Epidermal melanocyte (primary cell): ENCODE results near the gene HTT.

Experiments
- DNase-seq: peaks from one replicate; pipeline ENCODE4 v3.0.0; 2011; ENCODE audit warnings: low spot score; ENCODE audit not compliant: insufficient read length

Gene HTT

GRCh38 chr4:3074078-3074845 is at the start of gene HTT, which contains the start of gene HTT-AS:
HTT (plus strand) TSS chr4:3074681; CDS start chr4:3074826, 145 bp downstream.
HTT-AS (minus strand) TSS chr4:3074538.
- peak; percentile 78 for DNase-seq

DNA sequence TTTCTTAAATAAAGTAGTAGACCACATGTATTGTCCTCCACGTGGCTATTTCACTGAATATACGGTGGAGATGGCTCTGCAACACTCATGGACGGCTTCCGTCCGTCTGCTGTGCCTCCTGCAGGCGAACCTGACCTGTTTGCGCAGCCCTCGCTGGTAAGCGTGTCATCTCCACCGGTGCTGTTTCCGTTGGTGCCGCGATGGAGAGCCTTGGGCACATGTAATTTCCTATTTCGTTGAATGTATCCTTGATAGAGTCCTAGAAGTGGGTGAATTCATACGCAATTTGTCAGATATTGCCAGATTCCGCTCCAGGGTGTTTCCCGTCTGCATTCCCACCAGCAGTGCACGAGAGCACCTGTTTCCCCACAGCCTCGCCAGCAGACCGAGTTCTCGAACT is 48.6 kb upstream of the HTT start:
- no peak for DNase-seq

- no peak for DNase-seq
Observed at GRCh38 chr4:3026540-3026939, 47.9 kb upstream of the HTT start.

- DNase-seq: no peak
Observed at GRCh38 chr4:3029464-3029863, 45.0 kb upstream of the HTT start.

DNA sequence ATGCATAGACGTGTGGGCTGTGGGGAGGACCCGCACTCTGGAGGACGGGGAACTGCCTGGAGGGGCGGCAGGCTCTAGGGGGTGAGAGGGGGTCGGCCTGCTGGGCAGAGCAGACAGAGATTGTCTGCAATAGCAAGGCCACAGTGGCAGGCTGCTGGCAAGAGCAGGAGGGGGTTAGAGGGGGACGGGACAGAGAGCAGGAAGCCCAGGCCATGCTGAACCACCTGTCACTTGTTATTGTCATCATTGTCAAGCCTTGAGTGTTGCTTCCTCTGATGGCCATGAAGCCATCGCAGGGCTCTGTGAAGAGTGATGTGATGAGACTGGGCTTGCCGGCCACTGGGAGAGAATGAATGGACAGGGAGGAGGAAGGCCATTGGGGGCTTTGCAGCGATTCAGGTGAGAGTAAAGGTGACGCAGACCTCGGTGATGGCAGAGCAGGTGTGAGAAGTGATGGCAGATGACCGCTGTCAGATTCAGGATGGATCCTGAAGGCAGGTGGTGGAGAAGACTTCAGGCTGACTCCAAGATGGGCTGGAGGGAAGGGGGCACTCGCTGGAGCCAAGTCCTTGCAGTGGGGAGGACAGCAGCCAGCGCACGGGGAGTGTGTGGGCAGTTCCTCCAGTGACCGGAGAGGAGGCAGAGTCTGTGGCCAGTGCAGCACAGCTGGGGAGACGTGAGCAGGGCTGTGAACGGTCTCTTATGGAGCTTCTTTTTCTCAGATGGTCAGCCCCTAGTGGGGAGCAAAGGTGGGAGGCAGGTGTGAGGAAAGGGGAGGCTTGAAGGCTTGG is 43.7 kb upstream of the HTT start:
- no peak for DNase-seq

DNA sequence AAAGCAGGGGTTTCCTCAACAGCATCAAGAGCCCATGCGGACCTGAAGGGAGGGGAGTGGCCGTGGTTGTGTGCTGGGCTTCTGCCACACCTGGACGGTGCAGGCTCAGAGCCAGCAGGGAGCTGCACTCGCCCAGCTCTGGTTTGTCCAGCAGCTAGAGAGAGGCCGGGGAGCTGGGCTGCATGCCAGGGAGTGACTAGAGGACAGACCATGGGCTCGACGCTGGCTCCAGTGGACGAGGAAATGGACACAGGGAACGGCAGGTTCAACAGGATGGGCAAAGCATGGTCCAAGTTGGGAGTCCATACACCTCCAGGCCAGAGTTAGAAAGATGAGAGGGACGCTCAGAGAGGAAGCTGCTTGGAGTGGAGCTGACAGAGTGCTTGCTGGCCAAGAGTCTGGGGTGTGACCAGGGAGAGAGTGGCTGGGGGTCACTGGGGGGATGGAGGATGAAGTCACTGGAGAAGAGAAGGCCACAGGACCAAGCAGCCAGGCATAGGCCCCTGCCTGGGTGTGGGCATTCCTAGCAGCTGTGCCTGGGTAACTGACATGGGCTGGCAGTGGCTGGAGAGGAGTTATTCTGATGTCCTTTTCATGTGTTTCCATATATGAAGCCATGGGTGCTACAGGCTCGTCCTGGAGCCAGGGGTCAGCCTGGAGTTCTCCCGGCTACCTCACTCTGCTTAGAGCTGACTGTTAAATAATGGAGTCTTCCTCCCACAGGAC is 43.0 kb upstream of the HTT start:
- DNase-seq: no peak

DNA sequence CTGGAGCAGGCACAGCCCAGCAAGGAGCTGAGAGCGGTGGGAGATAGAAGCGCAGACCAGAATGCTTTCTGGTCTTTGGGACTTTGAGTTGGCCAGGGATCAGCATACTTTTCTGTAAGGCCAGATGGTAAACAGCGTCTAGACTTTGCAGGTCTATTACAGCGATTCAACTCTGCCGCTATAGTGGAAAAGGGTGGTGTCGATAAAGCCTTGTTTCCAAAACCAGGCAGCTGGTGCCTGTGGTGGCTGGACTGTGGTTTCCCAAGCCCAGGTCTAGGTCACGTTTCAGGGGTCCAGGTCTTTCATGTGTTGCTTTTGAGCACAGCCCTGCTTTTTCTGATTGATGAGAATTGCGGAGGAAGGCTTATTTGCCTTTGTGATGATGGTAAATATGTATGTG is 40.2 kb upstream of the HTT start:
- no peak for DNase-seq

- DNase-seq: no peak
Observed at GRCh38 chr4:3035249-3035648, 39.2 kb upstream of the HTT start.

DNA sequence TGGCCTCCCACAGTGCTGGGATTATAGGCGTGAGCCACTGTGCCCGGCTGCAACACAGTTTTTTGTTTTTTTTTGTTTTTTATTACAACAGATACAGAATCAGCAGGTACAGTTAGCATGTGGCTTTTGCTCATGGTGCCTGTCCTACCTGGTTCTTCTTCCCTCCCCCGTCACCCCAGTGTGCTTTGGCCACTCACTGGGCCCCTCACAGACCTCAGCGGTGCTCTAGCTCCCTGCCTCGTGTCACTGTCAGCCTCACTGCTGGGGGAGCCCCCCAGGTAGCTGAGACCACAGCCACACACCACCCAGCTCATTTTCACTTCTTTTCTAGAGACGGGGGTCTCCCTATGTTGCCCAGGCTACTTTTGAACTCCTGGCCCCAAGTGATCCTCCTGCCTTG is 38.8 kb upstream of the HTT start:
- no peak for DNase-seq

GRCh38 chr4:3036131-3036952 is 38.1 kb upstream of the HTT start:
- DNase-seq: no peak

GRCh38 chr4:3037957-3038461 is 36.5 kb upstream of the HTT start:
- DNase-seq: no peak

GRCh38 chr4:3039706-3040366 is 34.6 kb upstream of the HTT start:
- no peak for DNase-seq

- DNase-seq: no peak
Observed at GRCh38 chr4:3040452-3041191, 33.9 kb upstream of the HTT start.

DNA sequence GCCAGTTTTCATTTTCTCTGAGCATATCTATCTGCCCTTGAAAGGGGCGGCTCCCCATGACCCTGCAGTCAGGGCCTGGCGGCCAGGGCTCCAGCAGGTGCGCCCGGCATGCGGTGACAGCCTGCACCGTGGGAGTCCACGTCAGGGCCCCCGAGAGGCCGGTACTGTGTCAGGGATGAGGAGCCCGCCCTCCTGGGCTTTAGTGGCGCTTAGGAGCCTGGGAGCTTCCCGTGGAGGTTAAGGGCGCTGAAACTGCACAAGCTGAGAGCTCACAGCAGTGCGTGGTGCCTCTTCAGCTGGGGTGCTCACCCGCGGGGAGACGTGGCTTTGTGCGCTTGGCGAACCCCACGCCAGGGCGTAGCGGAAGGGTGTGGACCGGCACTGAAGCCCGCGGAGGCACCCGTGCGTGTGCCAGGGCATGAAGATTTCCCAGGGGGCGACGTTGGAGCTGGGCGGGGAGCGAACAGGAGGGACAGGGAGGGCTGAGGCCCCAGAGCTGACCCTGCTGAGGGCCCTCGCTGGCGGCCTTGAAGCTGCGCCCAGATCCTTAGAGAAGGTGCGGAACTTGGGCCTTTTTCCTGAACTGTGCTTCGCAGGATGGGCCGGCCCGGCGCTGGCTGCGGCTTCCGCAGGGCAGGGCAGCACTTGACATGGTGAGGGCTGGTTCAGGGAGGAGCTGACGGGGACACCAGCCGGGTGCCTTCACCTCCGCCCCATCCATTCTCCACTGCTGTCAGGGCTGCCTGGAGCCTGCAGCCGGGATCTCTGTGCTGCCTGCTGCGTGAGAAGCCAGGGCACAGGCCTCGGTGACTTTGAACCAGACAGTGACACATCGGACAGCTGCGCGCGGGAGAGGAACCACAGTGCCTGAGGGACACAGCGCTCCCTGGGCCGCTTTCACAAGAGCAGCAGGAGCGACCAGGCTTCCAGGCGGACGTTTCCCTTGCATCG is 33.0 kb upstream of the HTT start:
- DNase-seq: no peak

DNA sequence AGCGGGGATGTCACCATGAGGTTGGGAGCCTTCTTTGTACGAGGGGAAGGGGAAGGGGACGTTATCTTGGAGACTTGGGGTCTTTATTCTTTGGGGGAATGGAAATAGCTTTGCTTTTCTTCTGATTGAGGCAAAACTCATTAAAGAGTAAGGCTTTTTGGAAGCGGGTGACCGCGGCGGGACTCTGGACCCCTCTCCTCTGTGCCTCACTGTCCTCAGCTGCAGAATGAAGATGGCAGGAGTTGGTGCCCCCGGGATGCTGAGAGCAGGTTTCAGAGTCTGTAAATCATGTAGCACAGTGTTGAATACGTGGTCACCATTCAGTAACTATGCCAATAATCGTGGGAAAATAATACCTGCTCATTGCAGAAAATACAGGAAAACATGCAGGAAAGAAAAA is 32.3 kb upstream of the HTT start:
- DNase-seq: no peak

DNA sequence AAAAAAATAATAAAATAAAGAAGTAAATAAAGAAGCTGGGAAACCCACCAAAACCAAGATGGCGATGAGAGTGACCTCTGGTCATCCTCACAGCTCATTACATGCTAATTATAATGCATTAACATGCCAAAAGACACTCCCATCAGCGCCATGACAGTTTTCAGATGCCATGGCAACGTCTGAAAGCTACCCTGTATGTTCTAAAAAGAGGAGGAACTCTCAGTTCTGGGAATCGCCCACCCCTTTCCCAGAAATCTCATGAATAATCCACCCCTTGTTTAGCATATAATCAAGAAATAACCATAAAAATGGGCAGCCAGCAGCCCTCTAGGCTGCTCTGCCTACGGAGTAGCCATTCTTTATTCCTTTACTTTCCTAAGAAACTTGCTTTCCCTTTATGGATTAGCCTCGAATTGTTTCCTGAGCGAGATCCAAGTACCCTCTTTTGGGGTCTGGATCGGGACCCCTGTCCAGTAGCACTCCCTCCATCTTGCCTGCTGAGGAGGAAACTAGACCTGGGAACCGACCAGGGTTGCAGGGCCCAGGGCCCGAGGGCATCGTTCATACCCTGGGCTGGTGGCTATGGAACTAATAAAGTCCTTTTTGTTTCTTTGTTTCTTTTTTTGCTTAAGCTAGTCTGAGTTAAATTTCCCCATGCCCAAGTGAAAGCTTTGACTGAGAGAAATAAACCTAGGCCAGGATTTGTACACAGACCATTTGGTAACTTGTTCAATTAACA is 31.0 kb upstream of the HTT start:
- DNase-seq: no peak

- DNase-seq: no peak
Observed at GRCh38 chr4:3044870-3045819, 29.3 kb upstream of the HTT start.
